H9 (cell line): ENCODE data around the gene GBP3. TPM values are rescaled to one million over a fixed set of nuclear protein-coding genes. Genes with fewer than 3 reads are reported as not detected.

ENCODE experiments used
- DNase-seq: peaks from one replicate; pipeline ENCODE4 v3.0.0-alpha.2; 2017
- H2AFZ ChIP-seq: one replicate; pipeline ENCODE4 v1.6.1; 2013; ENCODE audit warnings: mild to moderate bottlenecking, low read length, control low read depth, moderate library complexity
- H2AK5ac ChIP-seq: 2 replicates; pipeline ENCODE4 v1.6.1; 2013; ENCODE audit warnings: low read length, control low read depth, mixed read lengths; ENCODE audit not compliant: insufficient read length
- H2BK120ac ChIP-seq: one replicate; pipeline ENCODE4 v1.6.1; 2013; ENCODE audit warnings: low read depth, mild to moderate bottlenecking, low read length, control low read depth, inconsistent platforms; ENCODE audit not compliant: poor library complexity, severe bottlenecking
- H2BK12ac ChIP-seq: 2 replicates; pipeline ENCODE4 v1.6.1; 2013; ENCODE audit warnings: low read length, control low read depth, mixed read lengths, low read depth; ENCODE audit not compliant: insufficient read length
- H2BK15ac ChIP-seq: 2 replicates; pipeline ENCODE4 v1.6.1; 2013; ENCODE audit warnings: low read depth, low read length, control low read depth
- H2BK20ac ChIP-seq: one replicate; pipeline ENCODE4 v1.6.1; 2013; ENCODE audit warnings: low read depth, mild to moderate bottlenecking, low read length, control low read depth, inconsistent platforms; ENCODE audit not compliant: poor library complexity, severe bottlenecking
- H2BK5ac ChIP-seq: 2 replicates; pipeline ENCODE4 v1.6.1; 2013; ENCODE audit warnings: low read length, control low read depth, mixed read lengths; ENCODE audit not compliant: insufficient read length
- H3K14ac ChIP-seq: 2 replicates; pipeline ENCODE4 v1.6.1; 2013; ENCODE audit warnings: low read length, control low read depth; ENCODE audit not compliant: insufficient read depth
- H3K18ac ChIP-seq: 2 replicates; pipeline ENCODE4 v1.6.1; 2013; ENCODE audit warnings: low read depth, mild to moderate bottlenecking, mixed read lengths, low read length, control low read depth; ENCODE audit not compliant: insufficient read length
- H3K23ac ChIP-seq: 2 replicates; pipeline ENCODE4 v1.6.1; 2013; ENCODE audit warnings: low read length, control low read depth, mixed read lengths, low read depth; ENCODE audit not compliant: insufficient read length
- H3K23me2 ChIP-seq: 2 replicates; pipeline ENCODE4 v1.6.1; 2013; ENCODE audit warnings: low read depth, mild to moderate bottlenecking, mixed read lengths, low read length, control low read depth; ENCODE audit not compliant: insufficient read length, poor library complexity, severe bottlenecking
- H3K27ac ChIP-seq: 2 replicates; pipeline ENCODE4 v1.5.1; 2013; ENCODE audit warnings: low read length, control low read depth, mixed read lengths, low read depth; ENCODE audit not compliant: insufficient read length
- H3K27me3 ChIP-seq: 2 replicates; pipeline ENCODE4 v1.6.1; 2013; ENCODE audit warnings: low read length, control low read depth, inconsistent platforms; ENCODE audit not compliant: insufficient read depth
- H3K4ac ChIP-seq: 2 replicates; pipeline ENCODE4 v1.6.1; 2013; ENCODE audit warnings: low read depth, mild to moderate bottlenecking, control low read depth, inconsistent platforms, low read length, moderate library complexity
- H3K4me1 ChIP-seq: 2 replicates; pipeline ENCODE4 v1.6.1; 2013; ENCODE audit warnings: low read length, control low read depth, inconsistent platforms; ENCODE audit not compliant: insufficient read depth
- H3K4me2 ChIP-seq: 2 replicates; pipeline ENCODE4 v1.6.1; 2013; ENCODE audit warnings: low read length, control low read depth, mixed read lengths; ENCODE audit not compliant: insufficient read length, insufficient read depth
- H3K56ac ChIP-seq: 2 replicates; pipeline ENCODE4 v1.6.1; 2013; ENCODE audit warnings: low read depth, mild to moderate bottlenecking, mixed read lengths, low read length, control low read depth; ENCODE audit not compliant: insufficient read length
- H3K79me1 ChIP-seq: 2 replicates; pipeline ENCODE4 v1.6.1; 2013; ENCODE audit warnings: low read depth, mild to moderate bottlenecking, moderate library complexity, low read length, control low read depth, inconsistent platforms; ENCODE audit not compliant: insufficient read depth, poor library complexity, severe bottlenecking
- H3K79me2 ChIP-seq: 2 replicates; pipeline ENCODE4 v1.6.1; 2013; ENCODE audit warnings: low read length, control low read depth, inconsistent platforms; ENCODE audit not compliant: insufficient read depth
- H3K9ac ChIP-seq: 2 replicates; pipeline ENCODE4 v1.6.1; 2013; ENCODE audit warnings: low read length, control low read depth, mixed read lengths; ENCODE audit not compliant: insufficient read length; ENCODE audit errors: extremely low read depth
- H3K9me3 ChIP-seq: one replicate; pipeline ENCODE4 v1.6.1; 2013; ENCODE audit warnings: low read depth, low read length, inconsistent platforms; ENCODE audit not compliant: control insufficient read depth
- H3T11ph ChIP-seq: one replicate; pipeline ENCODE4 v1.6.1; 2013; ENCODE audit warnings: mild to moderate bottlenecking, low read length, control low read depth, inconsistent platforms
- H4K20me1 ChIP-seq: one replicate; pipeline ENCODE4 v1.6.1; 2013; ENCODE audit not compliant: control insufficient read depth, insufficient read length, insufficient read depth
- H4K5ac ChIP-seq: 2 replicates; pipeline ENCODE4 v1.6.1; 2013; ENCODE audit warnings: low read depth, mild to moderate bottlenecking, mixed read lengths, low read length, control low read depth; ENCODE audit not compliant: insufficient read length
- H4K8ac ChIP-seq: replicated peaks from 2 replicates; pipeline ENCODE4 v1.6.1; 2013; ENCODE audit warnings: low read length, control low read depth, mixed read lengths, low read depth; ENCODE audit not compliant: insufficient read length
- H4K91ac ChIP-seq: 2 replicates; pipeline ENCODE4 v1.6.1; 2013; ENCODE audit warnings: low read depth, mild to moderate bottlenecking, moderate library complexity, mixed read lengths, low read length, control low read depth; ENCODE audit not compliant: insufficient read length
- H3K27ac Mint-ChIP-seq, 3 experiments: 2 replicates in 2 of 3; 3 replicates in 1 of 3; pipeline ENCODE4 v1.8.0; 2020 to 2021; ENCODE audit warnings: mixed read lengths in 3 of 3, mild to moderate bottlenecking in 1 of 3, moderate library complexity in 1 of 3
- H3K27me3 Mint-ChIP-seq: 2 replicates; pipeline ENCODE4 v1.8.0; 2021; ENCODE audit warnings: low read depth, mild to moderate bottlenecking, moderate library complexity, mixed read lengths
- H3K36me3 Mint-ChIP-seq, 3 experiments: 2 replicates in 2 of 3; 3 replicates in 1 of 3; pipeline ENCODE4 v1.8.0; 2020 to 2021; ENCODE audit warnings: low read depth in 3 of 3, mixed read lengths in 3 of 3; ENCODE audit not compliant: insufficient read depth in 1 of 3
- H3K4me1 Mint-ChIP-seq, 2 experiments: 2 replicates each; pipeline ENCODE4 v1.8.0; 2020; ENCODE audit warnings: mixed read lengths in 2 of 2
- H3K4me3 Mint-ChIP-seq, 2 experiments: 2 replicates in 1 of 2; 3 replicates in 1 of 2; pipeline ENCODE4 v1.8.0; 2020 to 2021; ENCODE audit warnings: mild to moderate bottlenecking in 2 of 2, mixed read lengths in 2 of 2, moderate library complexity in 1 of 2
- H3K9me3 Mint-ChIP-seq, 2 experiments: 2 replicates in 1 of 2; 3 replicates in 1 of 2; pipeline ENCODE4 v1.8.0; 2020; ENCODE audit warnings: mild to moderate bottlenecking in 2 of 2, mixed read lengths in 2 of 2, moderate library complexity in 1 of 2
- WGBS: extraction: QIAGEN DNeasy Blood & Tissue Kit; methylation state at CpG from one replicate; pipeline ENCODE4 v1.1.7; 2013; ENCODE audit warnings: missing lambda C conversion rate, low lambda C conversion rate, mixed read lengths; ENCODE audit not compliant: insufficient read length; ENCODE audit errors: extremely low coverage; 5-methylcytosine and 5-hydroxymethylcytosine counted together
- total RNA-seq: library from RNA; stranded (reverse); gene quantifications from 2 replicates; pipeline ENCODE4 v1.2.1, GENCODE V29; 2021
- TF ChIP-seq, protein P1 (sequence below): fragments of 200-600 bp; sonication (generic); conservative IDR thresholded peaks from 3 replicates; pipeline ENCODE4 v1.8.0; 2021; ENCODE audit warnings: antibody characterized with exemption, mild to moderate bottlenecking

The GBP3 gene
- total RNA-seq, 1 experiment from 2014 or later: not detected

- Histone ChIP-seq H2AFZ (no peak overlapping the region), H3K4me2 (no peak overlapping the region), H2BK15ac (no peak overlapping the region), H2BK20ac (no peak overlapping the region), H2BK120ac (no peak overlapping the region), H3K27me3 (no peaks in the 10 kb centered on the region), H4K91ac (no peak overlapping the region), H3K4me1 (no peaks in the 10 kb centered on the region), H2BK12ac (no peak overlapping the region), H3K56ac (no peak overlapping the region), H3T11ph (no peak overlapping the region), H3K9me3 (no peaks in the 10 kb centered on the region), H2AK5ac (no peak overlapping the region), H4K5ac (no peak overlapping the region), H3K23ac (no peak overlapping the region), H4K20me1 (no peaks in the 10 kb centered on the region), H3K18ac (no peak overlapping the region), H3K79me1 (no peaks in the 10 kb centered on the region), H3K14ac (no peak overlapping the region), H3K27ac (no peak overlapping the region), H3K4ac (no peak overlapping the region), H3K79me2 (no peaks in the 10 kb centered on the region), H4K8ac (no peak overlapping the region), H3K9ac (no peak overlapping the region), H3K23me2 (no peaks in the 10 kb centered on the region), H2BK5ac (no peak overlapping the region)
- no CpG with 5 or more reads among the region's 3 CpGs for WGBS
- peaks cover 4 to 7% of the 10 kb centered on the region in 2 experiments for H3K9me3 Mint-ChIP-seq
- no peak overlapping the region for H3K27ac Mint-ChIP-seq
- H3K4me3 Mint-ChIP-seq: no peak overlapping the region
- H3K4me1 Mint-ChIP-seq: no peaks in the 10 kb centered on the region
- TF ChIP-seq, protein P1, sequence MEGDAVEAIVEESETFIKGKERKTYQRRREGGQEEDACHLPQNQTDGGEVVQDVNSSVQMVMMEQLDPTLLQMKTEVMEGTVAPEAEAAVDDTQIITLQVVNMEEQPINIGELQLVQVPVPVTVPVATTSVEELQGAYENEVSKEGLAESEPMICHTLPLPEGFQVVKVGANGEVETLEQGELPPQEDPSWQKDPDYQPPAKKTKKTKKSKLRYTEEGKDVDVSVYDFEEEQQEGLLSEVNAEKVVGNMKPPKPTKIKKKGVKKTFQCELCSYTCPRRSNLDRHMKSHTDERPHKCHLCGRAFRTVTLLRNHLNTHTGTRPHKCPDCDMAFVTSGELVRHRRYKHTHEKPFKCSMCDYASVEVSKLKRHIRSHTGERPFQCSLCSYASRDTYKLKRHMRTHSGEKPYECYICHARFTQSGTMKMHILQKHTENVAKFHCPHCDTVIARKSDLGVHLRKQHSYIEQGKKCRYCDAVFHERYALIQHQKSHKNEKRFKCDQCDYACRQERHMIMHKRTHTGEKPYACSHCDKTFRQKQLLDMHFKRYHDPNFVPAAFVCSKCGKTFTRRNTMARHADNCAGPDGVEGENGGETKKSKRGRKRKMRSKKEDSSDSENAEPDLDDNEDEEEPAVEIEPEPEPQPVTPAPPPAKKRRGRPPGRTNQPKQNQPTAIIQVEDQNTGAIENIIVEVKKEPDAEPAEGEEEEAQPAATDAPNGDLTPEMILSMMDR: no peak
- no peak for DNase-seq
- no peaks in the 10 kb centered on the region for H3K27me3 Mint-ChIP-seq
- H3K36me3 Mint-ChIP-seq: peaks cover 2 to 4% (median 2%) of the 10 kb centered on the region in 3 experiments; a peak in 5 of 7 replicates
Observed at GRCh38 chr1:89041119-89041641, 18.5 kb upstream of the GBP3 start.
